ENCODE measurements around the gene C1QC. TPM values are rescaled to one million over a fixed set of nuclear protein-coding genes. Genes with fewer than 3 reads are reported as not detected.
A peak's percentile ranks its signal among the peaks of the same experiment; 100 is the strongest.

C1QC gene
- total and polyA plus RNA-seq, 4 donors, result 41.3 to 554 (median 230) TPM

GRCh38 chr1:22608361-22608760 lies 35.1 kb upstream of the C1QC start:
- DNase-seq, result no peak
- no peak overlapping the region for H3K27ac ChIP-seq (ENCODE audit: low read depth in 1 of 2, low read length in 1 of 2)
- no peak overlapping the region for H3K4me3 ChIP-seq
- peaks cover 0 to 12% (median 0%) of the 10 kb centered on the region in 4 donors for H3K9me3 ChIP-seq (ENCODE audit: control insufficient read depth in 4 of 4, insufficient read depth in 3 of 4, low read length in 3 of 4)
- H3K4me1 ChIP-seq (ENCODE audit: control insufficient read depth in 5 of 5, insufficient read depth in 5 of 5, low read length in 5 of 5), result no peaks in the 10 kb centered on the region
- TF ChIP-seq, protein P1, sequence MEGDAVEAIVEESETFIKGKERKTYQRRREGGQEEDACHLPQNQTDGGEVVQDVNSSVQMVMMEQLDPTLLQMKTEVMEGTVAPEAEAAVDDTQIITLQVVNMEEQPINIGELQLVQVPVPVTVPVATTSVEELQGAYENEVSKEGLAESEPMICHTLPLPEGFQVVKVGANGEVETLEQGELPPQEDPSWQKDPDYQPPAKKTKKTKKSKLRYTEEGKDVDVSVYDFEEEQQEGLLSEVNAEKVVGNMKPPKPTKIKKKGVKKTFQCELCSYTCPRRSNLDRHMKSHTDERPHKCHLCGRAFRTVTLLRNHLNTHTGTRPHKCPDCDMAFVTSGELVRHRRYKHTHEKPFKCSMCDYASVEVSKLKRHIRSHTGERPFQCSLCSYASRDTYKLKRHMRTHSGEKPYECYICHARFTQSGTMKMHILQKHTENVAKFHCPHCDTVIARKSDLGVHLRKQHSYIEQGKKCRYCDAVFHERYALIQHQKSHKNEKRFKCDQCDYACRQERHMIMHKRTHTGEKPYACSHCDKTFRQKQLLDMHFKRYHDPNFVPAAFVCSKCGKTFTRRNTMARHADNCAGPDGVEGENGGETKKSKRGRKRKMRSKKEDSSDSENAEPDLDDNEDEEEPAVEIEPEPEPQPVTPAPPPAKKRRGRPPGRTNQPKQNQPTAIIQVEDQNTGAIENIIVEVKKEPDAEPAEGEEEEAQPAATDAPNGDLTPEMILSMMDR (IDR thresholded peaks at IDR 0.05; ENCODE audit: control extremely low read depth, extremely low read depth), result no peak
- H3K27me3 ChIP-seq (ENCODE audit: control insufficient read depth in 3 of 3, insufficient read depth in 3 of 3, low read length in 2 of 3), result peaks cover 0 to 19% (median 6%) of the 10 kb centered on the region in 3 donors
- H3K36me3 ChIP-seq (ENCODE audit: control insufficient read depth in 4 of 4, insufficient read depth in 4 of 4, low read length in 4 of 4), result no peaks in the 10 kb centered on the region
- WGBS, 2 donors, result 64 to 67% methylated on average over 3 of the region's 3 CpGs
- ATAC-seq (ENCODE audit: insufficient read depth, low FRiP score), result no peak
- no peak overlapping the region for H3K9ac ChIP-seq (ENCODE audit: insufficient read depth in 1 of 2, low read length in 2 of 2)

- Histone ChIP-seq H3K27me3 (ENCODE audit: control insufficient read depth in 3 of 3, insufficient read depth in 3 of 3, low read length in 2 of 3) (peaks cover under 1 to 14% (median 6%) of the 10 kb centered on the region in 3 donors), H3K4me1 (ENCODE audit: control insufficient read depth in 5 of 5, insufficient read depth in 5 of 5, low read length in 5 of 5) (no peaks in the 10 kb centered on the region), H3K4me3 (no peak overlapping the region), H3K27ac (ENCODE audit: low read depth in 1 of 2, low read length in 1 of 2) (no peak overlapping the region), H3K9me3 (ENCODE audit: control insufficient read depth in 4 of 4, insufficient read depth in 3 of 4, low read length in 3 of 4) (peaks cover 0 to 13% (median 0%) of the 10 kb centered on the region in 4 donors), H3K9ac (ENCODE audit: insufficient read depth in 1 of 2, low read length in 2 of 2) (no peak overlapping the region), H3K36me3 (ENCODE audit: control insufficient read depth in 4 of 4, insufficient read depth in 4 of 4, low read length in 4 of 4) (no peaks in the 10 kb centered on the region)
- no peak for ATAC-seq (ENCODE audit: insufficient read depth, low FRiP score)
- TF ChIP-seq, protein P1 (IDR thresholded peaks at IDR 0.05; ENCODE audit: control extremely low read depth, extremely low read depth), result no peak
- WGBS, 2 donors, result 20 to 23% methylated on average over 6 of the region's 6 CpGs
- DNase-seq, result no peak
These were observed 34.1 kb upstream of the C1QC start for GRCh38 chr1:22609291-22609690.

GRCh38 chr1:22611530-22611947 lies 31.9 kb upstream of the C1QC start:
- DNase-seq (peak; percentile 74 to 87 (median 77)), ATAC-seq (ENCODE audit: insufficient read depth, low FRiP score) (no peak)
- Histone ChIP-seq H3K9me3 (ENCODE audit: control insufficient read depth in 4 of 4, insufficient read depth in 3 of 4, low read length in 3 of 4) (peaks cover 0 to 15% (median 0%) of the 10 kb centered on the region in 4 donors), H3K27me3 (ENCODE audit: control insufficient read depth in 3 of 3, insufficient read depth in 3 of 3, low read length in 2 of 3) (peaks cover 2 to 9% (median 4%) of the 10 kb centered on the region in 3 donors), H3K4me3 (no peak overlapping the region), H3K36me3 (ENCODE audit: control insufficient read depth in 4 of 4, insufficient read depth in 4 of 4, low read length in 4 of 4) (no peaks in the 10 kb centered on the region), H3K4me1 (ENCODE audit: control insufficient read depth in 5 of 5, insufficient read depth in 5 of 5, low read length in 5 of 5) (no peaks in the 10 kb centered on the region), H3K9ac (ENCODE audit: insufficient read depth in 1 of 2, low read length in 2 of 2) (no peak overlapping the region), H3K27ac (ENCODE audit: low read depth in 1 of 2, low read length in 1 of 2) (no peak overlapping the region)
- TF ChIP-seq, protein P1 (IDR thresholded peaks at IDR 0.05; ENCODE audit: control extremely low read depth, extremely low read depth), result no peak
- 20 to 23% methylated on average over 7 of the region's 7 CpGs for WGBS, 2 donors
